ENCODE measurements around the gene NAB2. TPM values are rescaled to one million over a fixed set of nuclear protein-coding genes. Genes with fewer than 3 reads are reported as not detected.

Gene NAB2
- total and polyA plus RNA-seq, 2 of the 8 experiments (the other 6 are each of a cell fraction or from before 2014, with no cell fraction given) = 20.9 to 23.5 TPM

GRCh38 chr12:57057067-57057751, 31.7 kb upstream of the NAB2 start:
- Histone ChIP-seq H3K9ac (replicated peaks in 1 of 4; ENCODE audit: extremely low read depth in 1 of 4, low read depth in 3 of 4, low read length in 3 of 4) (no peak overlapping the region), H2BK12ac (ENCODE audit: low read depth, low read length) (no peak overlapping the region), H4K5ac (ENCODE audit: insufficient read length, low read depth, low read length) (no peak overlapping the region), H2BK20ac (ENCODE audit: low read length) (no peak overlapping the region), H3K27me3 (replicated peaks in 1 of 4; ENCODE audit: control insufficient read depth in 3 of 4, extremely low read depth in 1 of 4, insufficient read depth in 3 of 4, low read length in 3 of 4) (no peaks in the 10 kb centered on the region), H3K4ac (replicated peaks; ENCODE audit: insufficient read length, low read depth, low read length) (no peak overlapping the region), H3K36me3 (ENCODE audit: control insufficient read depth in 2 of 4, insufficient read depth in 4 of 4, low read length in 3 of 4) (peaks cover 17 to 64% (median 45%) of the 10 kb centered on the region in 4 experiments), H3K4me1 (replicated peaks in 1 of 4; ENCODE audit: control insufficient read depth in 3 of 4, insufficient read depth in 4 of 4, low read length in 3 of 4) (no peaks in the 10 kb centered on the region), H2BK5ac (ENCODE audit: low read depth, low read length) (no peak overlapping the region), H4K91ac (replicated peaks; ENCODE audit: insufficient read length, low read length) (no peak overlapping the region), H3K23me2 (ENCODE audit: low read depth, low read length) (no peaks in the 10 kb centered on the region), H3K4me3 (ENCODE audit: extremely low read depth in 1 of 4, insufficient read depth in 2 of 4, low read depth in 3 of 4, low read length in 4 of 4) (no peak overlapping the region), H3K9me3 (ENCODE audit: insufficient read depth in 2 of 2, low read depth in 1 of 2, low read length in 1 of 2) (no peaks in the 10 kb centered on the region), H3K18ac (ENCODE audit: extremely low read depth, low read length) (no peak overlapping the region), H2AK5ac (ENCODE audit: low read depth, low read length) (no peak overlapping the region), H3K79me2 (ENCODE audit: control insufficient read depth in 1 of 2, insufficient read depth in 2 of 2, low read length in 2 of 2) (no peaks in the 10 kb centered on the region), H3K79me1 (ENCODE audit: low read depth, low read length) (no peaks in the 10 kb centered on the region), H3K14ac (ENCODE audit: insufficient read length) (no peak overlapping the region), H2BK15ac (ENCODE audit: low read length) (no peak overlapping the region), H2BK120ac (replicated peaks; ENCODE audit: low read depth, low read length) (no peak overlapping the region), H3K4me2 (ENCODE audit: insufficient read depth in 1 of 2, low read depth in 2 of 2, low read length in 2 of 2) (no peak overlapping the region), H2AFZ (ENCODE audit: low read length) (no peak overlapping the region), H4K8ac (ENCODE audit: extremely low read depth, insufficient read depth, low read length) (no peak overlapping the region), H3K23ac (ENCODE audit: insufficient read length) (no peak overlapping the region), H3K56ac (replicated peaks; ENCODE audit: insufficient read length, low read depth, low read length) (no peak overlapping the region), H3K27ac (ENCODE audit: low read depth, low read length) (no peak overlapping the region), H4K20me1 (replicated peaks in 1 of 2; ENCODE audit: control insufficient read depth in 1 of 2, insufficient read depth in 2 of 2, low read length in 2 of 2) (no peaks in the 10 kb centered on the region)
- CTCF ChIA-PET (ENCODE audit: partially characterized antibody) = interaction anchor here (0.6 to 3.2 kb wide), 19 partner anchors 8 to 851 kb away, joined by 3 to 13 read pairs (median 3); partner anchors contain the start of genes STAT6 and TAC3
- FAIRE-seq (no peak), DNase-seq (ENCODE audit: low read depth in 1 of 2, low spot score in 2 of 2) (no peak)
- POLR2A ChIA-PET (ENCODE audit: partially characterized antibody) = interaction anchor here (0.6 to 1.8 kb wide), 8 partner anchors 10 to 670 kb away, joined by 3 to 11 read pairs (median 4); no protein-coding TSS in a partner anchor
- TF ChIP-seq SIX5 (IDR thresholded peaks at IDR 0.05; ENCODE audit: low read depth, low read length) (no peak), EP300 (IDR thresholded peaks at IDR 0.05; ENCODE audit: borderline replicate concordance in 1 of 2, low read depth in 2 of 2, low read length in 2 of 2) (no peak), USF2 (IDR thresholded peaks at IDR 0.05; ENCODE audit: low read length) (no peak), KDM5A (IDR thresholded peaks at IDR 0.05; ENCODE audit: low read length) (no peak), ZNF274 (IDR thresholded peaks at IDR 0.05; ENCODE audit: borderline replicate concordance, extremely low read depth, low read length) (no peak)
- 89% methylated on average over 6 of the region's 6 CpGs; no CpG with 5 or more reads in 1 of the 2 experiments for WGBS, 2 experiments (ENCODE audit: extremely low coverage in 1 of 2, insufficient coverage in 1 of 2, insufficient read length in 1 of 2, insufficient replicate concordance in 2 of 2, low coverage in 1 of 2, low lambda C conversion rate in 2 of 2, missing lambda C conversion rate in 1 of 2)
